ENCODE measurements around the gene C2CD2L.

DNA sequence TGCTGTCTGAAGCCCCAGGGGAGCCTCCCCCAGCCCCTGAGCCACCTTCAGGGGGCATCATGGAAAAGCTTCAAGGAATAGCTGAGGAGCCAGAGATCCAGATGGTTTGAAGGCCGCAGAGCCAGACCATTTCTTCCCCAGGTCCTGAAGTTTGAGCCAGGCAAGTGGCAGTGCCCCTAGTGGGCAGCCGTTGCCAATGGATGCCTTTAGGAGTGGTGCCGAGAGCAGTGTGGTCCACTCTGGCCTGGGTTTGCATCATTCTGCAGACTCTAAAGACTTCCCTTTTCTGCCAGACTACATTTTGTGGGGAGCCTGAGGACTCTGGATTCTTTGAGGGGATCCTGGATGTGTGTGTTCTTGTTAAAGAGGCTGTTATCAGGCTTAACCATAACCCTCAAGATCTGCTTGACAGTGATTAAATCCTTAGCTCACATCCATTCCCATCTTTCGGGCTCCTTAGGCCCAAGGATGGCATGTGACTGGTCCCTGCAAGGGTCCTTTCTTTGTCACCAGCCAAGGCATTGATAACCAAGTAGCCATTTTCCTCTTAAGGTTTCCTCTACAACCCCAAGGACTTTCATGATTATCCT is 27.3 kb downstream of the C2CD2L start:
- TF ChIP-seq, protein P1, sequence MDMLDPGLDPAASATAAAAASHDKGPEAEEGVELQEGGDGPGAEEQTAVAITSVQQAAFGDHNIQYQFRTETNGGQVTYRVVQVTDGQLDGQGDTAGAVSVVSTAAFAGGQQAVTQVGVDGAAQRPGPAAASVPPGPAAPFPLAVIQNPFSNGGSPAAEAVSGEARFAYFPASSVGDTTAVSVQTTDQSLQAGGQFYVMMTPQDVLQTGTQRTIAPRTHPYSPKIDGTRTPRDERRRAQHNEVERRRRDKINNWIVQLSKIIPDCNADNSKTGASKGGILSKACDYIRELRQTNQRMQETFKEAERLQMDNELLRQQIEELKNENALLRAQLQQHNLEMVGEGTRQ (IDR thresholded peaks at IDR 0.05), result no peak
- TF ChIP-seq POLR2A (IDR thresholded peaks at IDR 0.05; ENCODE audit: low read length) (no peak), EP300 (IDR thresholded peaks at IDR 0.05) (no peak), MAZ (IDR thresholded peaks at IDR 0.05; ENCODE audit: borderline replicate concordance, low read depth, low read length) (no peak), JUNB (IDR thresholded peaks at IDR 0.05) (no peak), ESRRA (IDR thresholded peaks at IDR 0.05; ENCODE audit: borderline replicate concordance, low read length) (no peak), KDM5A (IDR thresholded peaks at IDR 0.05) (no peak), RAD21 (conservative IDR thresholded peaks at IDR 0.05 in 1 of 2, IDR thresholded peaks at IDR 0.05 in 1 of 2) (peak in 1 of 2 experiments; percentile 18; a peak in 1 of 5 replicates), FOSL2 (IDR thresholded peaks at IDR 0.05) (no peak), FOSL2 (CRISPR knock-in tag; IDR thresholded peaks at IDR 0.05) (no peak)
- TF ChIP-seq, protein P2, sequence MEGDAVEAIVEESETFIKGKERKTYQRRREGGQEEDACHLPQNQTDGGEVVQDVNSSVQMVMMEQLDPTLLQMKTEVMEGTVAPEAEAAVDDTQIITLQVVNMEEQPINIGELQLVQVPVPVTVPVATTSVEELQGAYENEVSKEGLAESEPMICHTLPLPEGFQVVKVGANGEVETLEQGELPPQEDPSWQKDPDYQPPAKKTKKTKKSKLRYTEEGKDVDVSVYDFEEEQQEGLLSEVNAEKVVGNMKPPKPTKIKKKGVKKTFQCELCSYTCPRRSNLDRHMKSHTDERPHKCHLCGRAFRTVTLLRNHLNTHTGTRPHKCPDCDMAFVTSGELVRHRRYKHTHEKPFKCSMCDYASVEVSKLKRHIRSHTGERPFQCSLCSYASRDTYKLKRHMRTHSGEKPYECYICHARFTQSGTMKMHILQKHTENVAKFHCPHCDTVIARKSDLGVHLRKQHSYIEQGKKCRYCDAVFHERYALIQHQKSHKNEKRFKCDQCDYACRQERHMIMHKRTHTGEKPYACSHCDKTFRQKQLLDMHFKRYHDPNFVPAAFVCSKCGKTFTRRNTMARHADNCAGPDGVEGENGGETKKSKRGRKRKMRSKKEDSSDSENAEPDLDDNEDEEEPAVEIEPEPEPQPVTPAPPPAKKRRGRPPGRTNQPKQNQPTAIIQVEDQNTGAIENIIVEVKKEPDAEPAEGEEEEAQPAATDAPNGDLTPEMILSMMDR (IDR thresholded peaks at IDR 0.05), result peak; percentile 30

All from A549 (cell line).